Ascending aorta (tissue), 2 donors: ENCODE data around the gene B3GNT3. TPM values are rescaled to one million over a fixed set of nuclear protein-coding genes. Genes with fewer than 3 reads are reported as not detected.
A peak's percentile ranks its signal among the peaks of the same experiment; 100 is the strongest.

ENCODE experiments used
- DNase-seq, 2 donors: peaks; one replicate each; pipeline ENCODE4 v3.0.0-alpha.2; 2019; ENCODE audit warnings: low spot score in 2 of 2
- H3K27ac ChIP-seq, 2 donors: fragments of 200-600 bp; sonication (generic); one replicate each; pipeline ENCODE4 v1.5.1; 2016 to 2017; ENCODE audit warnings: mild to moderate bottlenecking in 1 of 2
- H3K27me3 ChIP-seq: fragments of 200-600 bp; sonication (generic); one replicate; pipeline ENCODE4 v1.5.1; 2017
- H3K36me3 ChIP-seq, 2 donors: fragments of 200-600 bp; sonication (generic); one replicate each; pipeline ENCODE4 v1.5.1; 2016
- H3K4me1 ChIP-seq, 2 donors: fragments of 200-600 bp; sonication (generic); one replicate each; pipeline ENCODE4 v1.5.1; 2016 to 2017; ENCODE audit warnings: mild to moderate bottlenecking in 1 of 2
- H3K4me3 ChIP-seq, 2 donors: fragments of 200-600 bp; sonication (generic); one replicate each; pipeline ENCODE4 v1.5.1; 2016 to 2017; ENCODE audit warnings: mild to moderate bottlenecking in 1 of 2
- H3K9me3 ChIP-seq, 2 donors: fragments of 200-600 bp; sonication (generic); one replicate each; pipeline ENCODE4 v1.5.1; 2016
- CTCF ChIP-seq, 3 experiments: fragments of 200-600 bp in 2 of 3; fragments of 450-650 bp in 1 of 3; sonication (generic) in 2 of 3; IDR thresholded peaks; one replicate each; pipeline ENCODE4 v1.5.1; 2016 to 2019; ENCODE audit warnings: antibody characterized with exemption in 3 of 3, mild to moderate bottlenecking in 1 of 3, moderate library complexity in 1 of 3
- intact Hi-C: fragments of 100-400 bp; cut with DNase I; formaldehyde crosslinking; loops from one replicate; pipeline ENCODE4 v1.15.1; 2023
- total RNA-seq: library from RNA; depleted of rRNA; stranded (reverse); fragments of >200 nt; gene quantifications from one replicate; pipeline ENCODE4 v1.1.0, GENCODE V29; 2016

The B3GNT3 gene
- total RNA-seq, 1 donor from 2014 or later = 0.64 TPM

DNA sequence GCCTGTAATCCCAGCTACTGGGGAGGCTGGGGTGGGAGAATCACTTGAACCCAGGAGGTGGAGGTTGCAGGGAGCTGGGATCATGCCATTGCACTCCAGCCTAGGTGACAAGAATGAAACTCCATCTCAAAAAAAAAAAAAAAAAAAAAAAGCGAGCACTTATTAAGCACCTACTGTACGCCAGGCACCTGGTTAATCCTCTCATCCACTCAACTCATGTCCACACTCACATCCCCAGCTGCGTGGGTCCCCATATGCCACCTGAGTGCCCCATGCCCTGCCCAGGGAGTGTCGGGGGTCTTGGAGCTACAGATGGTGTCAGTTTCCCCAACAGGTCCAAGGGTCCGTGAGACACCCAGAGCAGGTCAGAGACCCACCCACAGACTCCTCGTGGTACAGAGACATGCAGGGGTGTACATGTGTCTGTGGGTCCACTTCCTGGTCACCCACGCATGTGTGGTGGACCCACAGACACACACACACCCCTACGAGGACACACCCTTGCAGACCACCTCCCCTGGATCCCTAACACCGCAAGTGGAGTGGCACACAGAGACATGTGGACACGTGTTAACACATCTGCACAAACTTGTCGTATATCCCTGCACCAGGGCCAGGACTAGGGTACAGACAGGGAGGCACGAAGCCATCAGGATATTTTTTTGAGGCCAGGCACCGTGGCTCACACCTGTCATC, 22.9 kb downstream of the B3GNT3 start:
- no peak overlapping the region for H3K27ac ChIP-seq
- no peaks in the 10 kb centered on the region for H3K9me3 ChIP-seq
- H3K36me3 ChIP-seq = no peaks in the 10 kb centered on the region
- no peak for TF ChIP-seq CTCF (IDR thresholded peaks at IDR 0.05)
- no peak for DNase-seq
- H3K27me3 ChIP-seq = no peaks in the 10 kb centered on the region
- H3K4me3 ChIP-seq = no peak overlapping the region
- H3K4me1 ChIP-seq = no peaks in the 10 kb centered on the region
- intact Hi-C loops = no loop called here

GRCh38 chr19:17821190-17821589, 26.3 kb downstream of the B3GNT3 start, which contains the start of gene INSL3:
Gene INSL3 (minus strand): TSS chr19:17821519. CDS start chr19:17821506, 13 bp downstream.
- Histone ChIP-seq H3K9me3 (no peaks in the 10 kb centered on the region), H3K27ac (no peak within 1 kb of the TSS), H3K27me3 (no peaks in the 10 kb centered on the region), H3K4me1 (no peaks in the 10 kb centered on the region), H3K36me3 (no peaks in the 10 kb centered on the region), H3K4me3 (no peak within 1 kb of the TSS)
- DNase-seq = no peak
- TF ChIP-seq CTCF (IDR thresholded peaks at IDR 0.05) = no peak
- intact Hi-C loops = no loop called here

DNA sequence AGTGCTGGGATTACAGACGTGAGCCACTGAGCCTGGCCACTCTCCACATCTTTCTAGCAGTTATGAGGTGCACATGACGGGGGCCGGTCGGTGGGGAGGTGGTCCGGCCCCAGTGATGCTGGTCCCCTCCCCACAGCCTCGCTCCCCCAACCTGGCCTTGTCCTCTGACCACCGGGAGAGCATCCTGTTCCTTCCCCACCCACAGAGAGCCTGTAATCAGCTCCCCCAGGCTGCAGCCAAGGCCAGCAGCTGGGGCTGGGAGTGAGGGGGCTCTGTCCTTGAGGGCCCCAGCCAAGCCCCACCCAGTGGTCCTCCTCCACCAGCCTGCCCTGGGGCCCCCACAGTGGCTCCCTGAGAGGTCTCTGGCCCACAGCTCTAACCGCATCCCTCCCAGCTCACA, 29.4 kb downstream of the B3GNT3 start:
- no peak for TF ChIP-seq CTCF (IDR thresholded peaks at IDR 0.05)
- H3K36me3 ChIP-seq = no peaks in the 10 kb centered on the region
- no peak overlapping the region for H3K27ac ChIP-seq
- no peaks in the 10 kb centered on the region for H3K4me1 ChIP-seq
- H3K27me3 ChIP-seq = no peaks in the 10 kb centered on the region
- H3K4me3 ChIP-seq = no peak overlapping the region
- DNase-seq = no peak
- no peaks in the 10 kb centered on the region for H3K9me3 ChIP-seq
- intact Hi-C loops = no loop called here

- H3K27ac ChIP-seq = no peak overlapping the region
- no peaks in the 10 kb centered on the region for H3K27me3 ChIP-seq
- DNase-seq = no peak
- no peak for TF ChIP-seq CTCF (IDR thresholded peaks at IDR 0.05)
- no peaks in the 10 kb centered on the region for H3K4me1 ChIP-seq
- intact Hi-C loops = no loop called here
- no peaks in the 10 kb centered on the region for H3K9me3 ChIP-seq
- H3K4me3 ChIP-seq = no peak overlapping the region
- no peaks in the 10 kb centered on the region for H3K36me3 ChIP-seq
Measured at GRCh38 chr19:17826508-17827056, 31.6 kb downstream of the B3GNT3 start.

GRCh38 chr19:17829855-17830566, 35.1 kb downstream of the B3GNT3 start:
- H3K4me3 ChIP-seq = no peak overlapping the region
- H3K27me3 ChIP-seq = no peaks in the 10 kb centered on the region
- H3K27ac ChIP-seq = peak overlapping the region in 1 of 2 donors; percentile 33
- TF ChIP-seq CTCF (IDR thresholded peaks at IDR 0.05) = no peak
- no peaks in the 10 kb centered on the region for H3K9me3 ChIP-seq
- no peaks in the 10 kb centered on the region for H3K4me1 ChIP-seq
- H3K36me3 ChIP-seq = no peaks in the 10 kb centered on the region
- DNase-seq = no peak
- intact Hi-C loops = no loop called here
